ENCODE results near the gene C5orf58.
A peak's percentile ranks its signal among the peaks of the same experiment; 100 is the strongest.

The C5orf58 gene

GRCh38 chr5:170280011-170280493, 47.3 kb downstream of the C5orf58 start:
- Histone ChIP-seq H3K4ac (ENCODE audit: low read depth, low read length) (no peak overlapping the region), H4K8ac (ENCODE audit: low read depth, low read length) (no peak overlapping the region), H3K27ac (ENCODE audit: low read depth, low read length) (no peak overlapping the region), H2BK5ac (ENCODE audit: low read length) (no peak overlapping the region), H3K4me2 (ENCODE audit: low read length) (no peak overlapping the region), H3K79me2 (ENCODE audit: control insufficient read depth, insufficient read depth, low read length) (no peaks in the 10 kb centered on the region), H3K4me3 (ENCODE audit: low read length) (no peak overlapping the region), H3K18ac (ENCODE audit: low read length) (no peak overlapping the region), H3K23ac (ENCODE audit: low read length) (no peak overlapping the region), H3K9ac (ENCODE audit: low read length) (no peak overlapping the region), H2BK120ac (ENCODE audit: low read depth, low read length) (no peak overlapping the region), H4K5ac (ENCODE audit: low read length) (no peak overlapping the region), H3K27me3 (ENCODE audit: insufficient read depth, low read length, poor library complexity) (no peaks in the 10 kb centered on the region), H3K4me1 (ENCODE audit: control insufficient read depth, low read depth, low read length) (peaks cover 16% of the 10 kb centered on the region), H2AK5ac (ENCODE audit: low read length) (no peak overlapping the region), H3K36me3 (ENCODE audit: control insufficient read depth, insufficient read depth, low read length) (no peaks in the 10 kb centered on the region), H3K79me1 (ENCODE audit: low read length) (no peaks in the 10 kb centered on the region), H3K56ac (ENCODE audit: low read length) (peak overlapping the region; percentile 0), H2BK15ac (replicated peaks; ENCODE audit: low read depth) (no peak overlapping the region)
- peak; percentile 68 for DNase-seq
- no CpG with 5 or more reads among the region's 6 CpGs for WGBS (ENCODE audit: extremely low coverage, insufficient coverage, low lambda C conversion rate)

DNA sequence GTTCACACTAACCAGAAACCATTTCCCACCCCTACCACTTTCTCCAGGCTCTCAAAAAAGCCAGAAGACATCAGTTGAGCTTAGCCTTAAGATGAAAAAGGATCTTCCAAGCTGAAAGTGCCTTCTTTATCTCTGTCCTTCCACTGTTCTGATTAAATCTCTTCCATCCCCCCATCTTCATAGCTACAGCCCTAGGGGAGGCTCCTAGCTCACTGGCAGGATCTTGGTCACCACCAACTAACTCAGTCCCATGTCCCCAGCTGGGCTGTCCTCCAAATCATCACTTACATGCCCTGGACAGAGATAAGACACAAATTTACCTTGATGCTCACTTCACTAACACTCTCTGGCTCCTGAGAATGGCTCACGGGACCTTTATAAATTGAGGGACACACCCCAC, 50.5 kb downstream of the C5orf58 start:
- no peak overlapping the region for H3K18ac ChIP-seq (ENCODE audit: low read length)
- no peak overlapping the region for H2AK5ac ChIP-seq (ENCODE audit: low read length)
- no peak overlapping the region for H3K56ac ChIP-seq (ENCODE audit: low read length)
- no peak overlapping the region for H2BK15ac ChIP-seq (replicated peaks; ENCODE audit: low read depth)
- H2BK5ac ChIP-seq (ENCODE audit: low read length): no peak overlapping the region
- H4K8ac ChIP-seq (ENCODE audit: low read depth, low read length): no peak overlapping the region
- no peak overlapping the region for H3K4me2 ChIP-seq (ENCODE audit: low read length)
- DNase-seq: no peak
- no peaks in the 10 kb centered on the region for H3K36me3 ChIP-seq (ENCODE audit: control insufficient read depth, insufficient read depth, low read length)
- peaks cover 16% of the 10 kb centered on the region for H3K4me1 ChIP-seq (ENCODE audit: control insufficient read depth, low read depth, low read length)
- H3K4me3 ChIP-seq (ENCODE audit: low read length): no peak overlapping the region
- H4K5ac ChIP-seq (ENCODE audit: low read length): no peak overlapping the region
- H3K23ac ChIP-seq (ENCODE audit: low read length): no peak overlapping the region
- whole genome bisulfite sequencing (ENCODE audit: extremely low coverage, insufficient coverage, low lambda C conversion rate): no CpG with 5 or more reads among the region's 1 CpG
- H3K9ac ChIP-seq (ENCODE audit: low read length): no peak overlapping the region
- H3K79me1 ChIP-seq (ENCODE audit: low read length): no peaks in the 10 kb centered on the region
- H2BK120ac ChIP-seq (ENCODE audit: low read depth, low read length): no peak overlapping the region
- H3K79me2 ChIP-seq (ENCODE audit: control insufficient read depth, insufficient read depth, low read length): no peaks in the 10 kb centered on the region
- H3K27ac ChIP-seq (ENCODE audit: low read depth, low read length): no peak overlapping the region
- H3K4ac ChIP-seq (ENCODE audit: low read depth, low read length): no peak overlapping the region
- no peaks in the 10 kb centered on the region for H3K27me3 ChIP-seq (ENCODE audit: insufficient read depth, low read length, poor library complexity)

- Histone ChIP-seq H3K4ac (ENCODE audit: low read depth, low read length) (no peak overlapping the region), H2AK5ac (ENCODE audit: low read length) (no peak overlapping the region), H4K8ac (ENCODE audit: low read depth, low read length) (no peak overlapping the region), H3K27ac (ENCODE audit: low read depth, low read length) (no peak overlapping the region), H3K27me3 (ENCODE audit: insufficient read depth, low read length, poor library complexity) (no peaks in the 10 kb centered on the region), H3K79me2 (ENCODE audit: control insufficient read depth, insufficient read depth, low read length) (no peaks in the 10 kb centered on the region), H4K5ac (ENCODE audit: low read length) (no peak overlapping the region), H3K36me3 (ENCODE audit: control insufficient read depth, insufficient read depth, low read length) (no peaks in the 10 kb centered on the region), H3K79me1 (ENCODE audit: low read length) (no peaks in the 10 kb centered on the region), H3K9ac (ENCODE audit: low read length) (no peak overlapping the region), H3K4me1 (ENCODE audit: control insufficient read depth, low read depth, low read length) (peaks cover 10% of the 10 kb centered on the region), H2BK15ac (replicated peaks; ENCODE audit: low read depth) (no peak overlapping the region), H3K23ac (ENCODE audit: low read length) (no peak overlapping the region), H3K4me2 (ENCODE audit: low read length) (no peak overlapping the region), H3K18ac (ENCODE audit: low read length) (no peak overlapping the region), H2BK5ac (ENCODE audit: low read length) (no peak overlapping the region), H2BK120ac (ENCODE audit: low read depth, low read length) (no peak overlapping the region), H3K56ac (ENCODE audit: low read length) (no peak overlapping the region), H3K4me3 (ENCODE audit: low read length) (no peak overlapping the region)
- no CpG with 5 or more reads among the region's 2 CpGs for WGBS (ENCODE audit: extremely low coverage, insufficient coverage, low lambda C conversion rate)
- DNase-seq: no peak
These were observed 51.4 kb downstream of the C5orf58 start for GRCh38 chr5:170284231-170284630.

- Histone ChIP-seq H3K27ac (ENCODE audit: low read depth, low read length) (no peak overlapping the region), H2BK5ac (ENCODE audit: low read length) (no peak overlapping the region), H3K4me2 (ENCODE audit: low read length) (no peak overlapping the region), H4K8ac (ENCODE audit: low read depth, low read length) (no peak overlapping the region), H3K4me1 (ENCODE audit: control insufficient read depth, low read depth, low read length) (peaks cover 3% of the 10 kb centered on the region), H2BK15ac (replicated peaks; ENCODE audit: low read depth) (no peak overlapping the region), H3K27me3 (ENCODE audit: insufficient read depth, low read length, poor library complexity) (no peaks in the 10 kb centered on the region), H4K5ac (ENCODE audit: low read length) (no peak overlapping the region), H3K56ac (ENCODE audit: low read length) (no peak overlapping the region), H3K9ac (ENCODE audit: low read length) (no peak overlapping the region), H3K79me2 (ENCODE audit: control insufficient read depth, insufficient read depth, low read length) (no peaks in the 10 kb centered on the region), H2AK5ac (ENCODE audit: low read length) (no peak overlapping the region), H3K23ac (ENCODE audit: low read length) (no peak overlapping the region), H2BK120ac (ENCODE audit: low read depth, low read length) (no peak overlapping the region), H3K4ac (ENCODE audit: low read depth, low read length) (no peak overlapping the region), H3K4me3 (ENCODE audit: low read length) (no peak overlapping the region), H3K18ac (ENCODE audit: low read length) (no peak overlapping the region), H3K36me3 (ENCODE audit: control insufficient read depth, insufficient read depth, low read length) (no peaks in the 10 kb centered on the region), H3K79me1 (ENCODE audit: low read length) (no peaks in the 10 kb centered on the region)
- DNase-seq: no peak
These were observed 52.4 kb downstream of the C5orf58 start for GRCh38 chr5:170285181-170285580.

DNA sequence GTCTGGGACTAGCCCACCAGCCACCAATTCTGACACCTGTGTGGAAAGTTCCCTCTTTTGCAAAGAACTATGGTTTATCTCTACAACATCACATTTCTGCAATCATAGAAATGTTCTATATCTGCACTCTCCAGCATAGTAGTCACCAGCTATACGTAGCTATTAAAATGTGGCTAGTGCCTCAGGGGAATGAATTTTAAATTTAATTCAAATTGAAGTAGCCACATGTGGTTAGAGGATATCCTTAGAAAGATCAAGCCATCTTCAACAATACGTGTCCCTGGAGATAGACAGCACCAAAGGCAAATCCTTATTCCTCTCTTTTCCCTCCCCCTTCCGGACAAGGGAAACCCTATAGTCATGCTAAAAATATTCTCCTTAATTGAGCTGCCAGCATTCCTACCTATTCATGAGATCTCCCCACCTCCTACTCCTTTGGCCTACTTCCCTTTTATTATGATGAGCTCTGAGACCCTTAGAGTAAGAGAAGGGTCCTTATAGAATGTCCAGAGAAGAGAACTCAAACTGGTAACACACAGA, 53.7 kb downstream of the C5orf58 start:
- Histone ChIP-seq H2BK15ac (replicated peaks; ENCODE audit: low read depth) (no peak overlapping the region), H3K36me3 (ENCODE audit: control insufficient read depth, insufficient read depth, low read length) (no peaks in the 10 kb centered on the region), H3K4me3 (ENCODE audit: low read length) (no peak overlapping the region), H2BK120ac (ENCODE audit: low read depth, low read length) (no peak overlapping the region), H4K5ac (ENCODE audit: low read length) (no peak overlapping the region), H3K4ac (ENCODE audit: low read depth, low read length) (no peak overlapping the region), H2BK5ac (ENCODE audit: low read length) (no peak overlapping the region), H3K27ac (ENCODE audit: low read depth, low read length) (no peak overlapping the region), H3K27me3 (ENCODE audit: insufficient read depth, low read length, poor library complexity) (no peaks in the 10 kb centered on the region), H3K4me1 (ENCODE audit: control insufficient read depth, low read depth, low read length) (peaks cover under 1% of the 10 kb centered on the region), H4K8ac (ENCODE audit: low read depth, low read length) (no peak overlapping the region), H3K4me2 (ENCODE audit: low read length) (no peak overlapping the region), H3K18ac (ENCODE audit: low read length) (no peak overlapping the region), H3K56ac (ENCODE audit: low read length) (no peak overlapping the region), H3K9ac (ENCODE audit: low read length) (no peak overlapping the region), H2AK5ac (ENCODE audit: low read length) (no peak overlapping the region), H3K79me2 (ENCODE audit: control insufficient read depth, insufficient read depth, low read length) (no peaks in the 10 kb centered on the region), H3K23ac (ENCODE audit: low read length) (no peak overlapping the region), H3K79me1 (ENCODE audit: low read length) (no peaks in the 10 kb centered on the region)
- DNase-seq: peak; percentile 41
- no CpG with 5 or more reads among the region's 3 CpGs for WGBS (ENCODE audit: extremely low coverage, insufficient coverage, low lambda C conversion rate)

DNA sequence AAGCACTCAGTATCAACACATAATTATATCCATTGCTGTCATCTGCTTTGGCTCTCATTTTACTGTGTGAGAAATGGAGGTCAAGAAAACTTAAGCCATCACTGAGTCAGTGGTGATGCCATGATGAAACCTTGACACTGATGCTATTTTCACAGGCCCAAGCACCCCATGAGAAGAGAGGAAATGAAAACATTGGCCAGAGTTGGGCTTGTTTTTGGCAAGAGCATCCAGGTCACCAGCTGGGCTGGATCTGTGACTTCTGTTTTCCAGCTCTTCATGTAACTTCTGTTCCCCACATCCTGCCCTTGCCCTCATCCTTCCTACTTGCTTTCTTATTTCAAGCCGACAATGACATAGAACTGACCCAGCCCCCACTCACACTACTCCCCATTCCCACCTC, 54.7 kb downstream of the C5orf58 start:
- no peaks in the 10 kb centered on the region for H3K79me1 ChIP-seq (ENCODE audit: low read length)
- no peak overlapping the region for H3K23ac ChIP-seq (ENCODE audit: low read length)
- no peak overlapping the region for H3K4ac ChIP-seq (ENCODE audit: low read depth, low read length)
- no peak overlapping the region for H2AK5ac ChIP-seq (ENCODE audit: low read length)
- H3K4me3 ChIP-seq (ENCODE audit: low read length): no peak overlapping the region
- no peaks in the 10 kb centered on the region for H3K79me2 ChIP-seq (ENCODE audit: control insufficient read depth, insufficient read depth, low read length)
- DNase-seq: no peak
- no peak overlapping the region for H3K9ac ChIP-seq (ENCODE audit: low read length)
- H3K56ac ChIP-seq (ENCODE audit: low read length): no peak overlapping the region
- no CpG with 5 or more reads among the region's 1 CpG for WGBS (ENCODE audit: extremely low coverage, insufficient coverage, low lambda C conversion rate)
- H4K5ac ChIP-seq (ENCODE audit: low read length): no peak overlapping the region
- no peak overlapping the region for H3K27ac ChIP-seq (ENCODE audit: low read depth, low read length)
- H3K27me3 ChIP-seq (ENCODE audit: insufficient read depth, low read length, poor library complexity): no peaks in the 10 kb centered on the region
- H3K4me2 ChIP-seq (ENCODE audit: low read length): no peak overlapping the region
- no peak overlapping the region for H4K8ac ChIP-seq (ENCODE audit: low read depth, low read length)
- H3K36me3 ChIP-seq (ENCODE audit: control insufficient read depth, insufficient read depth, low read length): no peaks in the 10 kb centered on the region
- H3K18ac ChIP-seq (ENCODE audit: low read length): no peak overlapping the region
- no peak overlapping the region for H2BK15ac ChIP-seq (replicated peaks; ENCODE audit: low read depth)
- H2BK120ac ChIP-seq (ENCODE audit: low read depth, low read length): no peak overlapping the region
- H2BK5ac ChIP-seq (ENCODE audit: low read length): no peak overlapping the region
- H3K4me1 ChIP-seq (ENCODE audit: control insufficient read depth, low read depth, low read length): peaks cover 2% of the 10 kb centered on the region

Measured in mesendoderm (in vitro differentiated cells).